Raji (cell line): ENCODE data around the gene UTS2R.

Experiments
- POLR2A ChIP-seq: IDR thresholded peaks from 2 replicates; pipeline ENCODE4 v1.6.1; 2011; ENCODE audit warnings: low read depth, low read length, control low read depth; ENCODE audit not compliant: insufficient read depth

UTS2R gene

GRCh38 chr17:82345151-82345976, 26.2 kb upstream of the UTS2R start:
- no peak for TF ChIP-seq POLR2A

- TF ChIP-seq POLR2A: no peak
Observed at GRCh38 chr17:82346342-82347300, 24.9 kb upstream of the UTS2R start.

GRCh38 chr17:82348434-82348833, 23.1 kb upstream of the UTS2R start:
- TF ChIP-seq POLR2A: no peak

- no peak for TF ChIP-seq POLR2A
Observed at GRCh38 chr17:82348866-82349265, 22.7 kb upstream of the UTS2R start.

- TF ChIP-seq POLR2A: no peak
Observed at GRCh38 chr17:82349287-82349701, 22.3 kb upstream of the UTS2R start.

- no peak for TF ChIP-seq POLR2A
Observed at GRCh38 chr17:82350182-82351030, 21.2 kb upstream of the UTS2R start.

GRCh38 chr17:82351254-82351712, 20.3 kb upstream of the UTS2R start:
- TF ChIP-seq POLR2A: no peak

- no peak for TF ChIP-seq POLR2A
Observed at GRCh38 chr17:82351713-82352488, 19.7 kb upstream of the UTS2R start.

GRCh38 chr17:82353484-82353883, 18.1 kb upstream of the UTS2R start:
- no peak for TF ChIP-seq POLR2A

- no peak for TF ChIP-seq POLR2A
Observed at GRCh38 chr17:82354804-82355308, 16.7 kb upstream of the UTS2R start.

GRCh38 chr17:82355770-82356427, 15.7 kb upstream of the UTS2R start:
- TF ChIP-seq POLR2A: no peak

- no peak for TF ChIP-seq POLR2A
Observed at GRCh38 chr17:82356845-82357355, 14.7 kb upstream of the UTS2R start.

GRCh38 chr17:82357394-82357793, 14.2 kb upstream of the UTS2R start:
- no peak for TF ChIP-seq POLR2A

GRCh38 chr17:82358465-82359350, 12.9 kb upstream of the UTS2R start, which contains the start of gene TEX19:
Gene TEX19 (plus strand): TSS chr17:82359247. CDS start chr17:82362151, 2,904 bp downstream.
- peak; percentile 37; the same call in 1 of the 2 replicates for TF ChIP-seq POLR2A
